Lung (tissue), 12 donors: ENCODE measurements around the gene FOXN3. TPM values are rescaled to one million over a fixed set of nuclear protein-coding genes. Genes with fewer than 3 reads are reported as not detected.

Experiments used
- ATAC-seq: fragments of 200-7000 bp; cut with Tn5 transposase; one replicate; pipeline ENCODE4 v1.9.1; 2020; ENCODE audit warnings: moderate number of reproducible peaks; ENCODE audit not compliant: insufficient read depth, low FRiP score
- DNase-seq, 3 donors: peaks; one replicate each; pipeline ENCODE4 v3.0.0-alpha.2; 2013 to 2017
- H3K27ac ChIP-seq, 2 donors: one replicate each; pipeline ENCODE4 v1.5.1; 2013; ENCODE audit warnings: mild to moderate bottlenecking in 2 of 2, moderate library complexity in 2 of 2, control low read depth in 1 of 2, inconsistent platforms in 1 of 2, low read depth in 1 of 2, low read length in 1 of 2
- H3K27me3 ChIP-seq, 3 donors: one replicate each; pipeline ENCODE4 v1.5.1; 2013; ENCODE audit warnings: low read length in 2 of 3; ENCODE audit not compliant: control insufficient read depth in 3 of 3, insufficient read depth in 3 of 3
- H3K36me3 ChIP-seq, 4 donors: one replicate each; pipeline ENCODE4 v1.5.1; 2013; ENCODE audit warnings: low read length in 4 of 4, mild to moderate bottlenecking in 1 of 4, moderate library complexity in 1 of 4; ENCODE audit not compliant: control insufficient read depth in 4 of 4, insufficient read depth in 4 of 4
- H3K4me1 ChIP-seq, 5 donors: one replicate each; pipeline ENCODE4 v1.5.1; 2013; ENCODE audit warnings: low read length in 5 of 5, mild to moderate bottlenecking in 2 of 5, moderate library complexity in 1 of 5; ENCODE audit not compliant: control insufficient read depth in 5 of 5, insufficient read depth in 5 of 5
- H3K4me3 ChIP-seq: one replicate; pipeline ENCODE4 v1.5.1; 2013; ENCODE audit warnings: mild to moderate bottlenecking, control low read depth, moderate library complexity
- H3K9ac ChIP-seq, 2 donors: one replicate each; pipeline ENCODE4 v1.5.1; 2013; ENCODE audit warnings: low read length in 2 of 2, control low read depth in 1 of 2; ENCODE audit not compliant: insufficient read depth in 1 of 2
- H3K9me3 ChIP-seq, 4 donors: one replicate each; pipeline ENCODE4 v1.5.1; 2013; ENCODE audit warnings: low read length in 3 of 4, mild to moderate bottlenecking in 1 of 4, moderate library complexity in 1 of 4; ENCODE audit not compliant: control insufficient read depth in 4 of 4, insufficient read depth in 3 of 4
- CTCF ChIP-seq: IDR thresholded peaks from 2 replicates; pipeline ENCODE4 v1.5.1; 2012; ENCODE audit warnings: mild to moderate bottlenecking; ENCODE audit errors: control extremely low read depth, extremely low read depth
- WGBS, 2 donors: extraction: QIAGEN DNeasy Blood & Tissue Kit; methylation state at CpG; one replicate each; pipeline ENCODE4 v1.1.7; 2013; 5-methylcytosine and 5-hydroxymethylcytosine counted together
- polyA plus RNA-seq, 2 donors: library from polyadenylated mRNA; stranded (reverse); fragments of 200-250 nt; gene quantifications; one replicate each; pipeline ENCODE4 v1.2.1, GENCODE V29; 2013
- total RNA-seq, 2 donors: library from RNA; depleted of rRNA in 1 of 2; stranded (reverse); fragments of >200 nt in 1 of 2; gene quantifications; one replicate each; pipeline ENCODE4 v1.2.1, GENCODE V29; 2014 to 2021
- donor health status: control.
- donor health status: control.
- donor health status: Bipolar disorder and iron deficiency.
- donor health status: healthy.
- donor health status: DM: yes; HTN: yes; CAD: no.

The FOXN3 gene
- total and polyA plus RNA-seq, 4 donors: 12.7 to 69.7 (median 34.9) TPM

GRCh38 chr14:89369656-89370055, 47.4 kb downstream of the FOXN3 start:
- Histone ChIP-seq H3K27ac (no peak overlapping the region), H3K4me1 (peaks cover 17 to 31% (median 22%) of the 10 kb centered on the region in 5 donors), H3K9me3 (no peaks in the 10 kb centered on the region), H3K9ac (no peak overlapping the region), H3K4me3 (no peak overlapping the region), H3K36me3 (peaks cover 0 to 7% (median 0%) of the 10 kb centered on the region in 4 donors), H3K27me3 (no peaks in the 10 kb centered on the region)
- no peak for DNase-seq
- WGBS, 2 donors: 84 to 89% methylated on average over 4 of the region's 4 CpGs
- TF ChIP-seq CTCF: no peak
- no peak for ATAC-seq

GRCh38 chr14:89368490-89369477, 48.2 kb downstream of the FOXN3 start:
- no peaks in the 10 kb centered on the region for H3K27me3 ChIP-seq
- H3K36me3 ChIP-seq: peaks cover 0 to 3% (median 0%) of the 10 kb centered on the region in 4 donors
- H3K27ac ChIP-seq: no peak overlapping the region
- no peak overlapping the region for H3K9ac ChIP-seq
- WGBS, 2 donors: 81 to 91% methylated on average over 12 of the region's 12 CpGs
- ATAC-seq (no peak), DNase-seq (no peak)
- TF ChIP-seq CTCF: no peak
- no peak overlapping the region for H3K4me3 ChIP-seq
- H3K9me3 ChIP-seq: no peaks in the 10 kb centered on the region
- peaks cover 17 to 32% (median 26%) of the 10 kb centered on the region in 5 donors for H3K4me1 ChIP-seq

GRCh38 chr14:89367779-89368120, 49.3 kb downstream of the FOXN3 start:
- no peak for ATAC-seq
- Histone ChIP-seq H3K9ac (no peak overlapping the region), H3K27ac (no peak overlapping the region), H3K9me3 (no peaks in the 10 kb centered on the region), H3K36me3 (peaks cover 0 to 3% (median 0%) of the 10 kb centered on the region in 4 donors), H3K4me3 (no peak overlapping the region), H3K27me3 (no peaks in the 10 kb centered on the region), H3K4me1 (peaks cover 20 to 37% (median 26%) of the 10 kb centered on the region in 5 donors)
- WGBS, 2 donors: 79 to 85% methylated on average over 8 of the region's 8 CpGs
- TF ChIP-seq CTCF: no peak
- no peak for DNase-seq
